Sigmoid colon (tissue), 7 donors: Measurements from ENCODE around the gene RPS14. TPM values are rescaled to one million over a fixed set of nuclear protein-coding genes. Genes with fewer than 3 reads are reported as not detected.

Experiments
- DNase-seq: peaks from one replicate; pipeline ENCODE4 v3.0.0-alpha.2; 2019
- H3K27ac ChIP-seq, 4 donors: fragments of 200-600 bp; sonication (generic); one replicate each; pipeline ENCODE4 v1.5.1; 2016 to 2019; ENCODE audit warnings: mild to moderate bottlenecking in 1 of 4
- H3K27me3 ChIP-seq, 3 donors: fragments of 200-600 bp; sonication (generic); one replicate each; pipeline ENCODE4 v1.5.1; 2019; ENCODE audit warnings: mild to moderate bottlenecking in 1 of 3
- H3K36me3 ChIP-seq, 4 donors: fragments of 200-600 bp; sonication (generic); one replicate each; pipeline ENCODE4 v1.5.1; 2016 to 2019
- H3K4me1 ChIP-seq, 4 donors: fragments of 200-600 bp; sonication (generic); one replicate each; pipeline ENCODE4 v1.5.1; 2017 to 2019
- H3K4me3 ChIP-seq, 4 donors: fragments of 200-600 bp; sonication (generic); one replicate each; pipeline ENCODE4 v1.5.1; 2017 to 2019; ENCODE audit warnings: mild to moderate bottlenecking in 2 of 4, moderate library complexity in 1 of 4
- H3K9me3 ChIP-seq, 4 donors: fragments of 200-600 bp in 3 of 4; sonication (generic) in 3 of 4; one replicate each; pipeline versions ENCODE4 v1.5.1 to v1.6.1; 2013 to 2019
- CTCF ChIP-seq, 4 experiments: fragments of 450-650 bp in 3 of 4; fragments of 200-600 bp in 1 of 4; IDR thresholded peaks; one replicate each; pipeline ENCODE4 v1.5.1; 2016 to 2019; ENCODE audit warnings: antibody characterized with exemption in 4 of 4, mild to moderate bottlenecking in 3 of 4, moderate library complexity in 2 of 4
- EP300 ChIP-seq, 4 donors: sonication (generic); formaldehyde crosslinking; IDR thresholded peaks; one replicate each; pipeline ENCODE4 v1.6.1; 2017; ENCODE audit warnings: antibody characterized with exemption in 4 of 4
- POLR2A ChIP-seq, 2 donors: fragments of 450-650 bp; IDR thresholded peaks; one replicate each; pipeline ENCODE4 v1.6.1; 2016; ENCODE audit warnings: antibody characterized with exemption in 2 of 2, mild to moderate bottlenecking in 2 of 2, moderate library complexity in 2 of 2
- POLR2AphosphoS5 ChIP-seq, 4 donors: sonication (generic); formaldehyde crosslinking; IDR thresholded peaks; one replicate each; pipeline ENCODE4 v1.6.1; 2017; ENCODE audit warnings: antibody characterized with exemption in 4 of 4
- WGBS, 2 donors: extraction: QIAGEN DNeasy Blood & Tissue Kit; methylation state at CpG; one replicate each; pipeline ENCODE4 v1.1.7; 2013; 5-methylcytosine and 5-hydroxymethylcytosine counted together
- intact Hi-C: fragments of 100-400 bp; cut with DNase I; formaldehyde crosslinking; loops from one replicate; pipeline ENCODE4 v1.15.1; 2023
- polyA plus RNA-seq, 3 donors: library from polyadenylated mRNA; stranded (reverse); fragments of 200-250 nt; gene quantifications; one replicate each; pipeline ENCODE4 v1.2.3, GENCODE V29; 2013
- total RNA-seq, 4 donors: library from RNA; depleted of rRNA; stranded (reverse); fragments of >200 nt; gene quantifications; one replicate each; pipeline ENCODE4 v1.1.0, GENCODE V29; 2016
- donor health status: healthy with polysubstance abuse.
- donor health status: Bipolar disorder and iron deficiency.
- donor health status: healthy.

Gene RPS14
- total and polyA plus RNA-seq, 7 donors: 3,111 to 7,878 (median 5,290) TPM

- no peak for DNase-seq
- TF ChIP-seq EP300 (IDR thresholded peaks at IDR 0.05) (no peak), POLR2AphosphoS5 (IDR thresholded peaks at IDR 0.05) (no peak), POLR2A (IDR thresholded peaks at IDR 0.05) (no peak), CTCF (IDR thresholded peaks at IDR 0.05) (no peak)
- Histone ChIP-seq H3K27ac (no peak overlapping the region), H3K4me1 (no peaks in the 10 kb centered on the region), H3K27me3 (no peaks in the 10 kb centered on the region), H3K9me3 (no peaks in the 10 kb centered on the region), H3K4me3 (no peak overlapping the region), H3K36me3 (peaks cover 19 to 100% (median 52%) of the 10 kb centered on the region in 4 donors)
- intact Hi-C loops: no loop called here
- 77 to 87% methylated on average over 3 of the region's 3 CpGs for WGBS, 2 donors
Observed at GRCh38 chr5:150393096-150393645, 56.4 kb downstream of the RPS14 start.

- peaks cover 24 to 100% (median 57%) of the 10 kb centered on the region in 4 donors for H3K36me3 ChIP-seq
- H3K4me1 ChIP-seq: no peaks in the 10 kb centered on the region
- no peak for DNase-seq
- H3K27ac ChIP-seq: no peak overlapping the region
- H3K4me3 ChIP-seq: no peak overlapping the region
- TF ChIP-seq EP300 (IDR thresholded peaks at IDR 0.05) (no peak), CTCF (IDR thresholded peaks at IDR 0.05) (no peak), POLR2AphosphoS5 (IDR thresholded peaks at IDR 0.05) (no peak), POLR2A (IDR thresholded peaks at IDR 0.05) (no peak)
- no peaks in the 10 kb centered on the region for H3K27me3 ChIP-seq
- intact Hi-C loops: no loop called here
- WGBS, 2 donors: 93 to 94% methylated on average over 7 of the region's 7 CpGs
- H3K9me3 ChIP-seq: no peaks in the 10 kb centered on the region
Observed at GRCh38 chr5:150392680-150393079, 56.9 kb downstream of the RPS14 start.

Other genes with a start within 250 kb of the RPS14 start
- gene CAMK2A, start 160.0 kb downstream of the RPS14 start, total RNA-seq: 1 to 10 TPM in 2 of 4 donors, under 1 TPM in 2; 0.49 to 2.1 (median 1.2) TPM
- under 1 TPM in 2 of 3 donors, not detected in 1; 0.44 to 0.60 TPM for gene CAMK2A, start 160.0 kb downstream of the RPS14 start, polyA plus RNA-seq
- gene ARSI, start 146.8 kb downstream of the RPS14 start, total RNA-seq: 1 to 10 TPM; 1.4 to 3.3 (median 2.3) TPM
- gene ARSI, start 146.8 kb downstream of the RPS14 start, polyA plus RNA-seq: under 1 TPM in 1 of 3 donors, not detected in 2; 0.63 TPM
- 10 to 100 TPM; 17.4 to 28.1 (median 23.6) TPM for gene TCOF1, start 92.0 kb downstream of the RPS14 start, total RNA-seq
- 10 to 100 TPM in 1 of 3 donors, 1 to 10 TPM in 2; 5.4 to 26.4 (median 6.2) TPM for gene TCOF1, start 92.0 kb downstream of the RPS14 start, polyA plus RNA-seq
- gene CD74, start 36.8 kb downstream of the RPS14 start, total RNA-seq: 100 to 1,000 TPM; 176 to 362 (median 199) TPM
- gene CD74, start 36.8 kb downstream of the RPS14 start, polyA plus RNA-seq: 1,000 to 10,000 TPM in 1 of 3 donors, 100 to 1,000 TPM in 2; 208 to 2,186 (median 596) TPM
- 10 to 100 TPM; 26.5 to 74.8 (median 43.7) TPM for gene NDST1, start 58.4 kb upstream of the RPS14 start, total RNA-seq
- 10 to 100 TPM in 2 of 3 donors, 1 to 10 TPM in 1; 5.4 to 39.4 (median 13.9) TPM for gene NDST1, start 58.4 kb upstream of the RPS14 start, polyA plus RNA-seq
- 10 to 100 TPM in 2 of 4 donors, 1 to 10 TPM in 2; 7.1 to 23.5 (median 11.1) TPM for gene SYNPO, start 190.9 kb upstream of the RPS14 start, total RNA-seq
- 10 to 100 TPM; 18.6 to 30.1 (median 28.9) TPM for gene SYNPO, start 190.9 kb upstream of the RPS14 start, polyA plus RNA-seq
- under 1 TPM in 2 of 4 donors, not detected in 2; 0.33 to 0.55 TPM for gene MYOZ3, start 211.5 kb upstream of the RPS14 start, total RNA-seq
- gene MYOZ3, start 211.5 kb upstream of the RPS14 start, polyA plus RNA-seq: under 1 TPM; 0.16 to 0.92 (median 0.60) TPM